ENCODE data around the gene IL10RA. TPM values are rescaled to one million over a fixed set of nuclear protein-coding genes. Genes with fewer than 3 reads are reported as not detected.
A peak's percentile ranks its signal among the peaks of the same experiment; 100 is the strongest.
"Not testable (repeated sequence)": the region's sequence is repeated elsewhere in the genome, so short reads cannot be mapped to it uniquely, and the experiment has no call there.

Gene IL10RA
- polyA plus RNA-seq, 4 donors = 1.1 to 9.3 (median 6.1) TPM

GRCh38 chr11:117946156-117946841 lies 39.9 kb upstream of the IL10RA start:
- H3K4me3 ChIP-seq (ENCODE audit: low read depth in 1 of 3, low read length in 3 of 3) = no peak overlapping the region
- FAIRE-seq (no peak), DNase-seq (no peak)
- no peak overlapping the region for H3K27ac ChIP-seq (ENCODE audit: low read depth in 1 of 3, low read length in 2 of 3)
- no peaks in the 10 kb centered on the region for H3K36me3 ChIP-seq (ENCODE audit: control insufficient read depth in 3 of 3, insufficient read depth in 2 of 3, low read depth in 1 of 3, low read length in 3 of 3)
- H3K9me3 ChIP-seq (ENCODE audit: control insufficient read depth in 2 of 2, insufficient read depth in 1 of 2, low read depth in 1 of 2, low read length in 1 of 2) = no peaks in the 10 kb centered on the region
- H3K27me3 ChIP-seq (ENCODE audit: control insufficient read depth in 3 of 3, insufficient read depth in 3 of 3, low read length in 3 of 3) = no peaks in the 10 kb centered on the region
- H3K4me1 ChIP-seq (ENCODE audit: control insufficient read depth in 3 of 3, insufficient read depth in 2 of 3, low read depth in 1 of 3, low read length in 2 of 3) = peaks cover 0 to 7% (median 0%) of the 10 kb centered on the region in 3 donors
- WGBS, 3 donors = 32 to 61% (median 48%) methylated on average over 5 of the region's 5 CpGs

- WGBS, 3 donors = 44 to 50% (median 45%) methylated on average over 7 of the region's 7 CpGs
- Histone ChIP-seq H3K27me3 (ENCODE audit: control insufficient read depth in 3 of 3, insufficient read depth in 3 of 3, low read length in 3 of 3) (no peaks in the 10 kb centered on the region), H3K27ac (ENCODE audit: low read depth in 1 of 3, low read length in 2 of 3) (no peak overlapping the region), H3K36me3 (ENCODE audit: control insufficient read depth in 3 of 3, insufficient read depth in 2 of 3, low read depth in 1 of 3, low read length in 3 of 3) (no peaks in the 10 kb centered on the region), H3K4me3 (ENCODE audit: low read depth in 1 of 3, low read length in 3 of 3) (no peak overlapping the region), H3K4me1 (ENCODE audit: control insufficient read depth in 3 of 3, insufficient read depth in 2 of 3, low read depth in 1 of 3, low read length in 2 of 3) (peaks cover 0 to 7% (median 0%) of the 10 kb centered on the region in 3 donors), H3K9me3 (ENCODE audit: control insufficient read depth in 2 of 2, insufficient read depth in 1 of 2, low read depth in 1 of 2, low read length in 1 of 2) (no peaks in the 10 kb centered on the region)
- peak; percentile 78 to 93 for DNase-seq
- no peak for FAIRE-seq
These were observed 39.2 kb upstream of the IL10RA start for GRCh38 chr11:117946842-117947526.

- H3K4me1 ChIP-seq (ENCODE audit: control insufficient read depth in 3 of 3, insufficient read depth in 2 of 3, low read depth in 1 of 3, low read length in 2 of 3); H3K27ac ChIP-seq (ENCODE audit: low read depth in 1 of 3, low read length in 2 of 3); H3K27me3 ChIP-seq (ENCODE audit: control insufficient read depth in 3 of 3, insufficient read depth in 3 of 3, low read length in 3 of 3); H3K4me3 ChIP-seq (ENCODE audit: low read depth in 1 of 3, low read length in 3 of 3); H3K9me3 ChIP-seq (ENCODE audit: control insufficient read depth in 2 of 2, insufficient read depth in 1 of 2, low read depth in 1 of 2, low read length in 1 of 2); FAIRE-seq; H3K36me3 ChIP-seq (ENCODE audit: control insufficient read depth in 3 of 3, insufficient read depth in 2 of 3, low read depth in 1 of 3, low read length in 3 of 3); DNase-seq: not testable (repeated sequence)
- 74 to 84% (median 74%) methylated on average over 10 of the region's 10 CpGs for WGBS, 3 donors
These were observed 38.4 kb upstream of the IL10RA start for GRCh38 chr11:117947751-117948150.

GRCh38 chr11:117948466-117948865 lies 37.7 kb upstream of the IL10RA start:
- H3K4me1 ChIP-seq (ENCODE audit: control insufficient read depth in 3 of 3, insufficient read depth in 2 of 3, low read depth in 1 of 3, low read length in 2 of 3); H3K4me3 ChIP-seq (ENCODE audit: low read depth in 1 of 3, low read length in 3 of 3); H3K27me3 ChIP-seq (ENCODE audit: control insufficient read depth in 3 of 3, insufficient read depth in 3 of 3, low read length in 3 of 3); H3K27ac ChIP-seq (ENCODE audit: low read depth in 1 of 3, low read length in 2 of 3); H3K36me3 ChIP-seq (ENCODE audit: control insufficient read depth in 3 of 3, insufficient read depth in 2 of 3, low read depth in 1 of 3, low read length in 3 of 3); FAIRE-seq; DNase-seq; H3K9me3 ChIP-seq (ENCODE audit: control insufficient read depth in 2 of 2, insufficient read depth in 1 of 2, low read depth in 1 of 2, low read length in 1 of 2): not testable (repeated sequence)
- 85 to 92% (median 87%) methylated on average over 11 of the region's 11 CpGs for WGBS, 3 donors

GRCh38 chr11:117949062-117949461 lies 37.1 kb upstream of the IL10RA start:
- Histone ChIP-seq H3K4me1 (ENCODE audit: control insufficient read depth in 3 of 3, insufficient read depth in 2 of 3, low read depth in 1 of 3, low read length in 2 of 3) (peaks cover 0 to 10% (median 4%) of the 10 kb centered on the region in 3 donors), H3K27ac (ENCODE audit: low read depth in 1 of 3, low read length in 2 of 3) (no peak overlapping the region), H3K27me3 (ENCODE audit: control insufficient read depth in 3 of 3, insufficient read depth in 3 of 3, low read length in 3 of 3) (no peaks in the 10 kb centered on the region), H3K4me3 (ENCODE audit: low read depth in 1 of 3, low read length in 3 of 3) (no peak overlapping the region), H3K36me3 (ENCODE audit: control insufficient read depth in 3 of 3, insufficient read depth in 2 of 3, low read depth in 1 of 3, low read length in 3 of 3) (no peaks in the 10 kb centered on the region), H3K9me3 (ENCODE audit: control insufficient read depth in 2 of 2, insufficient read depth in 1 of 2, low read depth in 1 of 2, low read length in 1 of 2) (no peaks in the 10 kb centered on the region)
- no peak for DNase-seq
- 67 to 76% (median 69%) methylated on average over 6 of the region's 6 CpGs for WGBS, 3 donors
- no peak for FAIRE-seq

- 20 to 23% (median 22%) methylated on average over 5 of the region's 5 CpGs for WGBS, 3 donors
- FAIRE-seq = no peak
- peaks cover 0 to 10% (median 4%) of the 10 kb centered on the region in 3 donors for H3K4me1 ChIP-seq (ENCODE audit: control insufficient read depth in 3 of 3, insufficient read depth in 2 of 3, low read depth in 1 of 3, low read length in 2 of 3)
- DNase-seq = peak in 1 of 2 donors; percentile 56
- no peaks in the 10 kb centered on the region for H3K9me3 ChIP-seq (ENCODE audit: control insufficient read depth in 2 of 2, insufficient read depth in 1 of 2, low read depth in 1 of 2, low read length in 1 of 2)
- H3K27ac ChIP-seq (ENCODE audit: low read depth in 1 of 3, low read length in 2 of 3) = peak overlapping the region in 1 of 3 donors; percentile 48
- no peak overlapping the region for H3K4me3 ChIP-seq (ENCODE audit: low read depth in 1 of 3, low read length in 3 of 3)
- H3K27me3 ChIP-seq (ENCODE audit: control insufficient read depth in 3 of 3, insufficient read depth in 3 of 3, low read length in 3 of 3) = no peaks in the 10 kb centered on the region
- H3K36me3 ChIP-seq (ENCODE audit: control insufficient read depth in 3 of 3, insufficient read depth in 2 of 3, low read depth in 1 of 3, low read length in 3 of 3) = no peaks in the 10 kb centered on the region
These were observed 35.9 kb upstream of the IL10RA start for GRCh38 chr11:117950301-117950700.

GRCh38 chr11:117950993-117951961 lies 34.9 kb upstream of the IL10RA start:
- DNase-seq (peak in 1 of 2 donors; percentile 20), FAIRE-seq (no peak)
- no peaks in the 10 kb centered on the region for H3K36me3 ChIP-seq (ENCODE audit: control insufficient read depth in 3 of 3, insufficient read depth in 2 of 3, low read depth in 1 of 3, low read length in 3 of 3)
- WGBS, 3 donors = 78 to 80% (median 79%) methylated on average over 15 of the region's 15 CpGs
- H3K27ac ChIP-seq (ENCODE audit: low read depth in 1 of 3, low read length in 2 of 3) = peak overlapping the region in 1 of 3 donors; percentile 31
- no peak overlapping the region for H3K4me3 ChIP-seq (ENCODE audit: low read depth in 1 of 3, low read length in 3 of 3)
- H3K4me1 ChIP-seq (ENCODE audit: control insufficient read depth in 3 of 3, insufficient read depth in 2 of 3, low read depth in 1 of 3, low read length in 2 of 3) = peaks cover 0 to 10% (median 4%) of the 10 kb centered on the region in 3 donors
- no peaks in the 10 kb centered on the region for H3K9me3 ChIP-seq (ENCODE audit: control insufficient read depth in 2 of 2, insufficient read depth in 1 of 2, low read depth in 1 of 2, low read length in 1 of 2)
- no peaks in the 10 kb centered on the region for H3K27me3 ChIP-seq (ENCODE audit: control insufficient read depth in 3 of 3, insufficient read depth in 3 of 3, low read length in 3 of 3)

GRCh38 chr11:117953024-117953671 lies 33.0 kb upstream of the IL10RA start:
- H3K27me3 ChIP-seq (ENCODE audit: control insufficient read depth in 3 of 3, insufficient read depth in 3 of 3, low read length in 3 of 3) = no peaks in the 10 kb centered on the region
- no peaks in the 10 kb centered on the region for H3K36me3 ChIP-seq (ENCODE audit: control insufficient read depth in 3 of 3, insufficient read depth in 2 of 3, low read depth in 1 of 3, low read length in 3 of 3)
- WGBS, 3 donors = 86 to 89% (median 87%) methylated on average over 3 of the region's 3 CpGs
- H3K9me3 ChIP-seq (ENCODE audit: control insufficient read depth in 2 of 2, insufficient read depth in 1 of 2, low read depth in 1 of 2, low read length in 1 of 2) = no peaks in the 10 kb centered on the region
- DNase-seq = peak; percentile 30 to 53
- H3K4me1 ChIP-seq (ENCODE audit: control insufficient read depth in 3 of 3, insufficient read depth in 2 of 3, low read depth in 1 of 3, low read length in 2 of 3) = peaks cover 0 to 10% (median 4%) of the 10 kb centered on the region in 3 donors
- H3K27ac ChIP-seq (ENCODE audit: low read depth in 1 of 3, low read length in 2 of 3) = peak overlapping the region in 1 of 3 donors; percentile 1
- no peak for FAIRE-seq
- no peak overlapping the region for H3K4me3 ChIP-seq (ENCODE audit: low read depth in 1 of 3, low read length in 3 of 3)
